Left ventricle myocardium inferior (tissue), 1 donor: ENCODE data around the gene RAB6A. TPM values are rescaled to one million over a fixed set of nuclear protein-coding genes. Genes with fewer than 3 reads are reported as not detected.
A peak's percentile ranks its signal among the peaks of the same experiment; 100 is the strongest.
"Not testable (repeated sequence)": the region's sequence is repeated elsewhere in the genome, so short reads cannot be mapped to it uniquely, and the experiment has no call there.

Experiments
- DNase-seq: peaks from one replicate; pipeline ENCODE4 v3.0.0-alpha.2; 2020
- H3K27ac ChIP-seq: fragments of 200-600 bp; replicated peaks from 2 replicates; pipeline ENCODE4 v1.8.0; 2021
- H3K27me3 ChIP-seq: fragments of 200-600 bp; 2 replicates; pipeline ENCODE4 v1.8.0; 2021; ENCODE audit warnings: low read depth
- H3K36me3 ChIP-seq: fragments of 200-600 bp; 2 replicates; pipeline ENCODE4 v1.8.0; 2021
- H3K4me1 ChIP-seq: fragments of 200-600 bp; 2 replicates; pipeline ENCODE4 v1.8.0; 2021
- H3K4me3 ChIP-seq: fragments of 200-600 bp; 2 replicates; pipeline ENCODE4 v1.8.0; 2021; ENCODE audit warnings: mild to moderate bottlenecking, moderate library complexity
- H3K9me3 ChIP-seq: fragments of 200-600 bp; replicated peaks from 2 replicates; pipeline ENCODE4 v1.8.0; 2021
- CTCF ChIP-seq: fragments of 200-600 bp; IDR thresholded peaks from 2 replicates; pipeline ENCODE4 v1.8.0; 2021; ENCODE audit warnings: antibody characterized with exemption, mild to moderate bottlenecking, borderline replicate concordance
- intact Hi-C: fragments of 100-400 bp; cut with micrococcal nuclease; formaldehyde crosslinking; loops from one replicate; pipeline ENCODE4 v1.11.0; 2022
- total RNA-seq: library from RNA; stranded (reverse); fragmentation: NEBNext Ultra II Directional; extraction: Animal tissue kit (Norgen Biotek cat#: 25700); gene quantifications from one replicate; pipeline ENCODE4 v1.2.1, GENCODE V29; 2021
- donor health status: DM: no; HTN: yes; CAD: no; lungs with severe emphysema.

The RAB6A gene
- total RNA-seq, 1 donor from 2014 or later, result 98.3 TPM

GRCh38 chr11:73693899-73694525 lies 66.9 kb downstream of the RAB6A start:
- no peak for DNase-seq
- H3K36me3 ChIP-seq, result peaks cover 21% of the 10 kb centered on the region

GRCh38 chr11:73680687-73681086 lies 80.2 kb downstream of the RAB6A start:
- peaks cover 53% of the 10 kb centered on the region for H3K36me3 ChIP-seq
- no peak for DNase-seq
- H3K27ac ChIP-seq, result no peak overlapping the region
- no peaks in the 10 kb centered on the region for H3K9me3 ChIP-seq
- no peaks in the 10 kb centered on the region for H3K4me1 ChIP-seq
- TF ChIP-seq CTCF, result no peak
- intact Hi-C loops, result no loop called here
- no peaks in the 10 kb centered on the region for H3K27me3 ChIP-seq
- no peak overlapping the region for H3K4me3 ChIP-seq

More at GRCh38 chr11:73693899-73694525, 66.9 kb downstream of the RAB6A start:
- Histone ChIP-seq H3K27ac (no peak overlapping the region), H3K4me3 (no peak overlapping the region), H3K9me3 (no peaks in the 10 kb centered on the region), H3K4me1 (no peaks in the 10 kb centered on the region), H3K27me3 (no peaks in the 10 kb centered on the region)
- intact Hi-C loops, result no loop called here
- TF ChIP-seq CTCF, result no peak

GRCh38 chr11:73676552-73676951 lies 84.3 kb downstream of the RAB6A start:
- H3K27me3 ChIP-seq, H3K9me3 ChIP-seq, H3K27ac ChIP-seq, DNase-seq, H3K4me1 ChIP-seq, intact Hi-C loops, H3K4me3 ChIP-seq: not testable (repeated sequence)
- H3K36me3 ChIP-seq, result peaks cover 49% of the 10 kb centered on the region

GRCh38 chr11:73671701-73672100 lies 89.2 kb downstream of the RAB6A start:
- H3K27ac ChIP-seq, result peak overlapping the region; percentile 68
- H3K4me3 ChIP-seq, result no peak overlapping the region
- H3K27me3 ChIP-seq, result no peaks in the 10 kb centered on the region
- no peak for TF ChIP-seq CTCF
- peaks cover 12% of the 10 kb centered on the region for H3K4me1 ChIP-seq
- peaks cover 19% of the 10 kb centered on the region for H3K36me3 ChIP-seq
- H3K9me3 ChIP-seq, result no peaks in the 10 kb centered on the region
- intact Hi-C loops, result no loop called here
- peak; percentile 31 for DNase-seq

- TF ChIP-seq CTCF, result no peak
- Histone ChIP-seq H3K27ac (peak overlapping the region; percentile 68), H3K4me1 (peaks cover 12% of the 10 kb centered on the region), H3K4me3 (no peak overlapping the region), H3K9me3 (no peaks in the 10 kb centered on the region), H3K27me3 (no peaks in the 10 kb centered on the region), H3K36me3 (peaks cover 15% of the 10 kb centered on the region)
- no peak for DNase-seq
- intact Hi-C loops, result no loop called here
Measured at GRCh38 chr11:73670808-73671207, 90.1 kb downstream of the RAB6A start.

GRCh38 chr11:73667891-73668290 lies 93.0 kb downstream of the RAB6A start:
- no peak overlapping the region for H3K27ac ChIP-seq
- H3K4me1 ChIP-seq, result peaks cover 34% of the 10 kb centered on the region
- intact Hi-C loops, result no loop called here
- H3K9me3 ChIP-seq, result no peaks in the 10 kb centered on the region
- no peak overlapping the region for H3K4me3 ChIP-seq
- no peak for TF ChIP-seq CTCF
- no peaks in the 10 kb centered on the region for H3K36me3 ChIP-seq
- no peaks in the 10 kb centered on the region for H3K27me3 ChIP-seq
- DNase-seq, result no peak
